CD4-positive, alpha-beta memory T cell (primary cell): ENCODE results near the gene MYRFL. TPM values are rescaled to one million over a fixed set of nuclear protein-coding genes. Genes with fewer than 3 reads are reported as not detected.
A peak's percentile ranks its signal among the peaks of the same experiment; 100 is the strongest.
"Not testable (repeated sequence)": the region's sequence is repeated elsewhere in the genome, so short reads cannot be mapped to it uniquely, and the experiment has no call there.

Experiments
- CTCF ChIA-PET: fragments of 350-600 bp; sonication (Branson Sonifier 250); formaldehyde crosslinking; loops from one replicate; lab custom pipeline; 2021; ENCODE audit warnings: inconsistent platforms; ENCODE audit not compliant: partially characterized antibody; lab: Charles Lee
- POLR2A ChIA-PET: fragments of 350-600 bp; sonication (Branson Sonifier 250); formaldehyde crosslinking; loops from one replicate; lab custom pipeline; 2021; ENCODE audit not compliant: partially characterized antibody; lab: Charles Lee
- DNase-seq, 5 donors: peaks; one replicate each; pipeline versions ENCODE4 v3.0.0 to v3.0.0-alpha.2; 2020 to 2022; ENCODE audit warnings: mixed read lengths in 1 of 5
- H3K27ac ChIP-seq: one replicate; pipeline ENCODE4 v1.7.0; 2013; ENCODE audit warnings: low read depth, low read length
- H3K27me3 ChIP-seq: 2 replicates; pipeline ENCODE4 v1.7.0; 2013; ENCODE audit warnings: mild to moderate bottlenecking, low read length, moderate library complexity; ENCODE audit not compliant: insufficient read depth
- H3K36me3 ChIP-seq: 2 replicates; pipeline ENCODE4 v1.7.0; 2013; ENCODE audit warnings: mild to moderate bottlenecking, low read length, moderate library complexity; ENCODE audit not compliant: insufficient read depth
- H3K4me1 ChIP-seq: 2 replicates; pipeline ENCODE4 v1.7.0; 2013; ENCODE audit warnings: mild to moderate bottlenecking, low read length, moderate library complexity; ENCODE audit not compliant: insufficient read depth
- H3K4me3 ChIP-seq, 2 donors: one replicate each; pipeline ENCODE4 v1.7.0; 2013; ENCODE audit warnings: low read length in 2 of 2, mild to moderate bottlenecking in 1 of 2
- H3K9me3 ChIP-seq, 2 donors: one replicate each; pipeline ENCODE4 v1.7.0; 2013; ENCODE audit warnings: low read length in 2 of 2, control low read depth in 1 of 2; ENCODE audit not compliant: control insufficient read depth in 1 of 2
- H3K27ac Mint-ChIP-seq, 7 donors: one replicate each; pipeline ENCODE4 v1.8.0; 2020 to 2021; ENCODE audit warnings: mixed read lengths in 7 of 7, mild to moderate bottlenecking in 6 of 7, inconsistent platforms in 3 of 7, moderate library complexity in 3 of 7
- H3K27me3 Mint-ChIP-seq, 2 donors: one replicate each; pipeline ENCODE4 v1.8.0; 2020 to 2021; ENCODE audit warnings: mixed read lengths in 2 of 2
- H3K36me3 Mint-ChIP-seq, 2 donors: one replicate each; pipeline ENCODE4 v1.8.0; 2020 to 2021; ENCODE audit warnings: mixed read lengths in 2 of 2, inconsistent platforms in 1 of 2, mild to moderate bottlenecking in 1 of 2
- H3K4me1 Mint-ChIP-seq, 4 donors: one replicate each; pipeline ENCODE4 v1.8.0; 2020 to 2021; ENCODE audit warnings: mixed read lengths in 4 of 4, mild to moderate bottlenecking in 1 of 4
- H3K4me3 Mint-ChIP-seq, 8 donors: one replicate each; pipeline ENCODE4 v1.8.0; 2020 to 2021; ENCODE audit warnings: mixed read lengths in 8 of 8, mild to moderate bottlenecking in 7 of 8, moderate library complexity in 6 of 8, inconsistent platforms in 3 of 8
- H3K9me3 Mint-ChIP-seq, 8 donors: one replicate each; pipeline ENCODE4 v1.8.0; 2020 to 2021; ENCODE audit warnings: mixed read lengths in 8 of 8, mild to moderate bottlenecking in 5 of 8, inconsistent platforms in 3 of 8, moderate library complexity in 1 of 8
- intact Hi-C: fragments of 100-400 bp; cut with micrococcal nuclease; formaldehyde crosslinking; loops from one replicate; pipeline ENCODE4 v1.15.1; 2023
- polyA plus RNA-seq, 2 donors: library from polyadenylated mRNA; unstranded; fragments of 300-500 nt; fragmentation: Illumina TruSeq; gene quantifications; one replicate each; pipeline ENCODE4 v1.2.3, GENCODE V29; 2021
- total RNA-seq, 2 experiments: library from RNA; stranded (reverse); gene quantifications; one replicate each; pipeline ENCODE4 v1.2.3, GENCODE V29; 2021

The MYRFL gene
- total RNA-seq (not detected), polyA plus RNA-seq (not detected)

DNA sequence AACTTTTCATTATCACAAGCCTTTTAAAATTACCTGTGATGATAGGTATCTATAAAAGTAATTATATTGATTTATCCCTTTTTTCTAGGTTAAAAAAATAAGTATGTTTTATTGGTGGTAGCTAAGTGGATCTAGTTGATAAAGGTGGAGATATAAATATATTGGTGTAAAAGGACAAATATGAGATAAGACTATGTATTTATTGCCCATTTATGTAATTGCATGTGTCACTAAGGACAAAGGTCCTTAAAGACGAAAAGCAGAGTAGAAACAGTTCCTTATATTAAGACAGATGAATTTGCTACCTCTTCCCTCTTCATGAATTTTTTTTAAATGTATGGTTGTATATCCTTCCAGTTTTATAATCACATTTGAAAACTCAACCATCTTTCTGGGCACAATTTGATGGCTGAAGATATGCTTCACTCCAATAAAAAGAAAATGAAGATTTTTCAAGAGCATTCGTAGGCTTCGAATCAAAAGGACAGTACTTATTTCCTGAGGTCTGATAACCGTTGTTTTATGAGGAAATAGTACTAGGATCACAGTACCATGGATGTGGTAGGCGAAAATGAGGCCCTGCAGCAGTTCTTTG, at the start of gene MYRFL:
Gene MYRFL, plus strand, starts transcription at position 262 of the 595 bp plus-strand sequence. Its CDS starts 291 bp downstream, at position 553.
- intact Hi-C loops = no loop called here
- H3K27ac Mint-ChIP-seq = no peak within 1 kb of the TSS
- ChIA-PET CTCF (no interaction called here), POLR2A (no interaction called here)
- peaks cover 3 to 10% of the 10 kb centered on the region in 2 donors for H3K27me3 Mint-ChIP-seq
- H3K27me3 ChIP-seq = no peaks in the 10 kb centered on the region
- H3K4me3 Mint-ChIP-seq = no peak within 1 kb of the TSS
- no peaks in the 10 kb centered on the region for H3K4me1 ChIP-seq
- H3K27ac ChIP-seq = no peak within 1 kb of the TSS
- no peak within 1 kb of the TSS for H3K4me3 ChIP-seq
- H3K9me3 Mint-ChIP-seq = peaks cover 0 to 2% (median 0%) of the 10 kb centered on the region in 8 donors
- H3K4me1 Mint-ChIP-seq = no peaks in the 10 kb centered on the region
- no peaks in the 10 kb centered on the region for H3K9me3 ChIP-seq
- H3K36me3 Mint-ChIP-seq = no peaks in the 10 kb centered on the region
- H3K36me3 ChIP-seq = no peaks in the 10 kb centered on the region
- no peak for DNase-seq

DNA sequence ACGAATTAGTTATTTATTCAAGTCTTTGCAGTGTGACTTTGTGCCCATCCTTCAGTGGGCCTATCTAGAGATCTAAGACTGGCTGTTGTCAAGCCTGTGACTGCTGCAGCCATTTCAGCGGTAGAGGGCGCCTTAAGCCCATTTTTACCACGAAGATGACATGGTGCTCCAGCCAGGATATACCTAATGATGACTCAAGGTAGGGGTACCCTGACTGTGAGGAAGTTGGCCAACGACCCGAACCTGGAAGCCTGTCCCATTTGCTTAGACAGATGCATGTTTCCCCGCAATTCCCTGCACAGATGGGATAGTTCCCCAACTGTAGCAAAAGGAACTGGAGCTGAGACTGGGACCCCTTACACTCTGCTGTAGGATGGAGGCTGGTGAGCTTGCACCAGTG, 45.1 kb upstream of the MYRFL start:
- Histone ChIP-seq H3K9me3 (no peaks in the 10 kb centered on the region), H3K27ac (no peak overlapping the region), H3K27me3 (no peaks in the 10 kb centered on the region), H3K4me1 (no peaks in the 10 kb centered on the region), H3K36me3 (no peaks in the 10 kb centered on the region), H3K4me3 (no peak overlapping the region)
- Mint-ChIP-seq H3K4me3 (no peak overlapping the region), H3K4me1 (peaks cover 0 to 13% (median 6%) of the 10 kb centered on the region in 4 donors), H3K36me3 (peaks cover 45 to 51% of the 10 kb centered on the region in 2 donors), H3K27me3 (no peaks in the 10 kb centered on the region), H3K27ac (no peak overlapping the region), H3K9me3 (peaks cover 0 to 30% (median 12%) of the 10 kb centered on the region in 8 donors)
- DNase-seq = no peak
- POLR2A ChIA-PET = interaction anchor here (0.6 kb wide), 1 partner anchor 1767 kb away, joined by 5 read pairs; no protein-coding TSS in a partner anchor
- intact Hi-C loops = no loop called here
- CTCF ChIA-PET = no interaction called here

GRCh38 chr12:69783365-69783764, 41.7 kb upstream of the MYRFL start:
- H3K9me3 Mint-ChIP-seq = peaks cover 0 to 32% (median 12%) of the 10 kb centered on the region in 8 donors
- DNase-seq = no peak
- ChIA-PET POLR2A (no interaction called here), CTCF (no interaction called here)
- no peak overlapping the region for H3K27ac Mint-ChIP-seq
- peak overlapping the region in 1 of 8 donors; percentile 9 for H3K4me3 Mint-ChIP-seq
- Histone ChIP-seq H3K4me1 (no peaks in the 10 kb centered on the region), H3K9me3 (no peaks in the 10 kb centered on the region), H3K27me3 (no peaks in the 10 kb centered on the region), H3K27ac (no peak overlapping the region), H3K36me3 (peaks cover 9% of the 10 kb centered on the region), H3K4me3 (no peak overlapping the region)
- peaks cover 0 to 13% (median 6%) of the 10 kb centered on the region in 4 donors for H3K4me1 Mint-ChIP-seq
- H3K36me3 Mint-ChIP-seq = peaks cover 72 to 82% of the 10 kb centered on the region in 2 donors
- intact Hi-C loops = no loop called here
- H3K27me3 Mint-ChIP-seq = no peaks in the 10 kb centered on the region

DNA sequence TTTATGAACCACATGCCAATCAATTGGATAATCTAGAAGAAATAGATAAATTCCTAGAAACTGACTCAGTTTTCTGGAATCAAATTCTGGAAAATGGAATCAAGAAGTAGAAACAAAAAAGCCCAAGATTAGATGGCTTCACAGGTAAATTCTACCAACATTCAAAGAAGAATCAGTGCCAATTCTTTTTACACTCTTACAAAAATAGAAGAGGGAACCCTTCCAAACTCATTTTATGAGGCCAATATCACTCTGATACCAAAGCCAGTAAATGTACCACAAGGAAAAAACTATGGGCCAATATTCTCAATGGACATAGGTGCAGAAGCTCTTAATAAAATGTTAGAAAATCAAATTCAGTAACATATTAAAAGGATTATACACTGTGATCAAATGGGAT, 35.7 kb upstream of the MYRFL start:
- Mint-ChIP-seq H3K4me1 (peaks cover 0 to 2% (median 0%) of the 10 kb centered on the region in 4 donors), H3K36me3 (peaks cover 72 to 85% of the 10 kb centered on the region in 2 donors), H3K9me3 (peaks cover 9 to 50% (median 30%) of the 10 kb centered on the region in 8 donors), H3K4me3 (no peak overlapping the region), H3K27me3 (no peaks in the 10 kb centered on the region), H3K27ac (no peak overlapping the region)
- intact Hi-C loops = no loop called here
- H3K27me3 ChIP-seq = no peaks in the 10 kb centered on the region
- H3K9me3 ChIP-seq = peaks cover 0 to 10% of the 10 kb centered on the region in 2 donors
- H3K27ac ChIP-seq = no peak overlapping the region
- no peak for DNase-seq
- no peak overlapping the region for H3K4me3 ChIP-seq
- H3K36me3 ChIP-seq = peaks cover 9% of the 10 kb centered on the region
- H3K4me1 ChIP-seq = no peaks in the 10 kb centered on the region
- CTCF ChIA-PET = no interaction called here
- POLR2A ChIA-PET = no interaction called here

DNA sequence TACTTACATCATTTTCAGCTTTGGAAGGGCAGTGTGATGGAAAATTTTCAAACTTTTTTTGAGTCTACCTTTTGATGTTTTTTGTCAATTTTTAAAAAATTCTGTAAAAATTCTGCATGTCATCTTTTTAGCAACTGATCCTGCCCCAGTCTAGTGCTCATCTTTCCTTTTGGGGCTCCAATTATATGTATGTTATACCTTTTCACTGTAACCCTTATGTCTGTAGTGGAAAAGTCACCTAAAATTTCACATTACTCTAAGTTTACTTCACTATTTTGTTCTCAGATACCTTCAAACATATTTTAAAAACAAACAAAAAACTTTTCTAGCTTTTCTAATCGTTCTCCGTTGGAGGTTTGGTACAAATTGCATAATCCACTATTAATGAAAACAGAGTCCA, 32.5 kb upstream of the MYRFL start:
- H3K4me1 ChIP-seq = no peaks in the 10 kb centered on the region
- H3K27me3 ChIP-seq = no peaks in the 10 kb centered on the region
- no peak overlapping the region for H3K27ac ChIP-seq
- H3K4me1 Mint-ChIP-seq = peaks cover 0 to 2% (median 0%) of the 10 kb centered on the region in 4 donors
- peak in 1 of 5 donors; percentile 0 for DNase-seq
- no peaks in the 10 kb centered on the region for H3K27me3 Mint-ChIP-seq
- CTCF ChIA-PET = interaction anchor here (1.1 kb wide), 1 partner anchor 108 kb away, joined by 3 read pairs; no protein-coding TSS in a partner anchor
- no peak overlapping the region for H3K27ac Mint-ChIP-seq
- POLR2A ChIA-PET = no interaction called here
- peaks cover 9 to 56% (median 32%) of the 10 kb centered on the region in 8 donors for H3K9me3 Mint-ChIP-seq
- H3K4me3 ChIP-seq = no peak overlapping the region
- H3K9me3 ChIP-seq = peaks cover 0 to 10% of the 10 kb centered on the region in 2 donors
- H3K4me3 Mint-ChIP-seq = no peak overlapping the region
- peaks cover 10% of the 10 kb centered on the region for H3K36me3 ChIP-seq
- intact Hi-C loops = no loop called here
- H3K36me3 Mint-ChIP-seq = peaks cover 69 to 84% of the 10 kb centered on the region in 2 donors

DNA sequence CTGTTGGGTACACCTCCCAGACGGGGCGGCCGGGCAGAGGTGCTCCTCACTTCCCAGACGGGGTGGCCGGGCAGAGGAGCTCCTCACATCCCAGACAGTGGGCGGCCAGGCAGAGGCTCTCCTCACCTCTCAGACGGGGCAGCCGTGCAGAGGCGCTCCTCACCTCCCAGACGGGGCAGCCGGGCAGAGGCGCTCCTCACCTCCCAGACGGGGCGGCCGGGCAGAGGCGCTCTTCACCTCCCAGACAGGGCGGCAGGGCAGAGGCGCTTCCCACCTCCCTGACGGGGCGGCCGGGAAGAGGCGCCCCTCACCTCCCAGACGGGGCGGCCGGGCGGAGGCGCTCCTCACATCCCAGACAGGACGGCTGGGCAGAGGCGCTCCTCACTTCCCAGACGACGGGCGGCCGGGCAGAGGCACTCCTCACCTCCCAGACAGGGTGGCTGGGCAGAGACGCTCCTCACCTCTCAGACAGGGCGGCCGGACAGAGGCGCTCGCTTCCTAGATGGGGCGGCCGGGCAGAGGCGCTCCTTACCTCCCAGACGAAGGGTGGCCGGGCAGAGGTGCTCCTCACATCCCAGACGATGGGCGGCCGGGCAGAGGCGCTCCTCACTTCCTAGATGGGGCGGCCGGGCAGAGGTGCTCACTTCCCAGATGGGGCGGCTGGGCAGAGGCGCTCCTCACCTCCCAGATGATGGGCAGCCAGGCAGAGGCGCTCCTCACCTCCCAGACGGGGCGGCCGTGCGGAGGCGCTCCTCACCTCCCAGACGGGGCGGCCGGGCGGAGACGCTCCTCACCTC, 17.7 kb upstream of the MYRFL start:
- intact Hi-C loops, H3K27me3 ChIP-seq, H3K36me3 ChIP-seq, DNase-seq, POLR2A ChIA-PET, H3K4me1 ChIP-seq, H3K4me1 Mint-ChIP-seq, H3K27me3 Mint-ChIP-seq, H3K27ac Mint-ChIP-seq, H3K4me3 ChIP-seq, H3K4me3 Mint-ChIP-seq, H3K9me3 ChIP-seq, H3K27ac ChIP-seq, CTCF ChIA-PET: not testable (repeated sequence)
- H3K36me3 Mint-ChIP-seq = peaks cover 59 to 72% of the 10 kb centered on the region in 2 donors
- H3K9me3 Mint-ChIP-seq = peaks cover 5 to 42% (median 24%) of the 10 kb centered on the region in 8 donors

DNA sequence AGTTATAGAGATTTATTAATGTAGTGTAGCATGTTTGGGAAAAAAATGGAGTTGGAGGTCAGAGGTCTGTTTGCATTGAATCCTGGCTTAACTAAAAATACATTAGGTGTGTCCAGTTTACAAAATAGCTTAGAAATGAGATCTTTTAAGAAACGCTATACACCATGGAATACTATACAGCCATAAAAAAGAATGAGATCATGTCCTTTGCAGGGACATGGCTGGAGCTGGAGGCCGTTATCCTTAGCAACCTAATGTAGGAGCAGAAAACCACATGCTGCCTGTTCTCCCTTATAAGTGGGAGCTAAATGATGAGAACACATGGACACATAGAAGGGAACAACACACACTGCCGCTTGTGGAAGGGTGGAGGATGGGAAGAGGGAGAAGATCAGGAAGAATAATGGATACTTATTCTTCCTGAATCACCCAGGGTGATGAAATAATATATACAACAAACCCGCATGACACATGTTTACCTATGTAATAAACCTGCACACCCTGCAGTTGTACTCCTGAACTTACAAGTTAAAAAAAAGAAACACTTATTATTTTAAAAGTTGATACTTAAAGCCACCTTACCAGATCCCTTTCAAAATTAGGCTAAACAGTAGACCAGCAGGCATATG, 14.0 kb upstream of the MYRFL start:
- intact Hi-C loops = no loop called here
- Histone ChIP-seq H3K27ac (no peak overlapping the region), H3K4me1 (no peaks in the 10 kb centered on the region), H3K4me3 (no peak overlapping the region), H3K9me3 (no peaks in the 10 kb centered on the region), H3K36me3 (no peaks in the 10 kb centered on the region), H3K27me3 (no peaks in the 10 kb centered on the region)
- Mint-ChIP-seq H3K4me3 (no peak overlapping the region), H3K36me3 (peaks cover 60 to 82% of the 10 kb centered on the region in 2 donors), H3K27ac (peak overlapping the region in 1 of 7 donors; percentile 73), H3K4me1 (no peaks in the 10 kb centered on the region), H3K9me3 (peaks cover 5 to 27% (median 17%) of the 10 kb centered on the region in 8 donors), H3K27me3 (no peaks in the 10 kb centered on the region)
- POLR2A ChIA-PET = no interaction called here
- CTCF ChIA-PET = interaction anchor here (1.4 kb wide), 1 partner anchor 69 kb away, joined by 3 read pairs; no protein-coding TSS in a partner anchor
- DNase-seq = no peak
